ENCODE results near the gene EIF3F.

EIF3F gene

GRCh38 chr11:8008212-8008611, 21.1 kb downstream of the EIF3F start:
- no peak overlapping the region for H3K4me3 ChIP-seq (IDR thresholded peaks at IDR 0.05; ENCODE audit: insufficient read depth, low read depth, low read length)
- no peaks in the 10 kb centered on the region for H3K4me1 ChIP-seq (ENCODE audit: low read depth, poor library complexity, severe bottlenecking)
- TF ChIP-seq, protein P1, sequence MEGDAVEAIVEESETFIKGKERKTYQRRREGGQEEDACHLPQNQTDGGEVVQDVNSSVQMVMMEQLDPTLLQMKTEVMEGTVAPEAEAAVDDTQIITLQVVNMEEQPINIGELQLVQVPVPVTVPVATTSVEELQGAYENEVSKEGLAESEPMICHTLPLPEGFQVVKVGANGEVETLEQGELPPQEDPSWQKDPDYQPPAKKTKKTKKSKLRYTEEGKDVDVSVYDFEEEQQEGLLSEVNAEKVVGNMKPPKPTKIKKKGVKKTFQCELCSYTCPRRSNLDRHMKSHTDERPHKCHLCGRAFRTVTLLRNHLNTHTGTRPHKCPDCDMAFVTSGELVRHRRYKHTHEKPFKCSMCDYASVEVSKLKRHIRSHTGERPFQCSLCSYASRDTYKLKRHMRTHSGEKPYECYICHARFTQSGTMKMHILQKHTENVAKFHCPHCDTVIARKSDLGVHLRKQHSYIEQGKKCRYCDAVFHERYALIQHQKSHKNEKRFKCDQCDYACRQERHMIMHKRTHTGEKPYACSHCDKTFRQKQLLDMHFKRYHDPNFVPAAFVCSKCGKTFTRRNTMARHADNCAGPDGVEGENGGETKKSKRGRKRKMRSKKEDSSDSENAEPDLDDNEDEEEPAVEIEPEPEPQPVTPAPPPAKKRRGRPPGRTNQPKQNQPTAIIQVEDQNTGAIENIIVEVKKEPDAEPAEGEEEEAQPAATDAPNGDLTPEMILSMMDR (conservative IDR thresholded peaks at IDR 0.05; ENCODE audit: low read depth, low read length): no peak
- no peak overlapping the region for H2AFZ ChIP-seq (ENCODE audit: low read depth)
- no peaks in the 10 kb centered on the region for H4K20me1 ChIP-seq (ENCODE audit: insufficient read depth)
- no peak overlapping the region for H3K9ac ChIP-seq
- no peak overlapping the region for H3K27ac ChIP-seq
- no peaks in the 10 kb centered on the region for H3K36me3 ChIP-seq (ENCODE audit: insufficient read depth)
- H3K27me3 ChIP-seq (ENCODE audit: insufficient read depth, low read depth): no peaks in the 10 kb centered on the region
- no peak overlapping the region for H3K4me2 ChIP-seq
- no peaks in the 10 kb centered on the region for H3K79me2 ChIP-seq (ENCODE audit: insufficient read depth, low read depth)

- Histone ChIP-seq H4K20me1 (ENCODE audit: insufficient read depth) (no peaks in the 10 kb centered on the region), H3K4me1 (ENCODE audit: low read depth, poor library complexity, severe bottlenecking) (no peaks in the 10 kb centered on the region), H3K4me3 (IDR thresholded peaks at IDR 0.05; ENCODE audit: insufficient read depth, low read depth, low read length) (no peak overlapping the region), H3K79me2 (ENCODE audit: insufficient read depth, low read depth) (no peaks in the 10 kb centered on the region), H3K27me3 (ENCODE audit: insufficient read depth, low read depth) (no peaks in the 10 kb centered on the region), H3K36me3 (ENCODE audit: insufficient read depth) (no peaks in the 10 kb centered on the region), H3K27ac (no peak overlapping the region), H3K4me2 (no peak overlapping the region), H2AFZ (ENCODE audit: low read depth) (no peak overlapping the region), H3K9ac (no peak overlapping the region)
- TF ChIP-seq, protein P1 (conservative IDR thresholded peaks at IDR 0.05; ENCODE audit: low read depth, low read length): no peak
These were observed 22.7 kb downstream of the EIF3F start for GRCh38 chr11:8009856-8010255.

DNA sequence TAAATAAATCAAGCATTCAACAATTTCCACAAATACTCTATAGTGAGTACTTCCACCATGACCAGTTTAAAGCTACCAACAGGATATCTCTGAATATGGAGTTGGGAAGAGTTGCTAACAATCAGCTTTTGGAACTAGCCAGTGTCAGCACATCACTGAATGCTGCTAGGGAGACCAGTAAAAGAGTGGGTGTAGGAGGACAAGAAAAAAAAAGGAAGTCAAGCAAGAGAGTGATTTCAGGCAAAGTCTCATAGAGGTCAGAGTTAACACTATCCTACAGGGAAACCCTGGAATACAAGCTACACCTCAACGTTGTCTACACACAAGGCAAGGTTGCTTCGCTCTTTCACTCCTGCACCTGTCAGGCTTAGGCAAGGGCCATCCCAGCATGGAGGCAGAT, 24.2 kb downstream of the EIF3F start:
- TF ChIP-seq, protein P1 (conservative IDR thresholded peaks at IDR 0.05; ENCODE audit: low read depth, low read length): no peak
- Histone ChIP-seq H3K36me3 (ENCODE audit: insufficient read depth) (no peaks in the 10 kb centered on the region), H3K4me3 (IDR thresholded peaks at IDR 0.05; ENCODE audit: insufficient read depth, low read depth, low read length) (no peak overlapping the region), H2AFZ (ENCODE audit: low read depth) (no peak overlapping the region), H3K9ac (no peak overlapping the region), H3K27me3 (ENCODE audit: insufficient read depth, low read depth) (no peaks in the 10 kb centered on the region), H3K79me2 (ENCODE audit: insufficient read depth, low read depth) (no peaks in the 10 kb centered on the region), H4K20me1 (ENCODE audit: insufficient read depth) (no peaks in the 10 kb centered on the region), H3K4me2 (no peak overlapping the region), H3K4me1 (ENCODE audit: low read depth, poor library complexity, severe bottlenecking) (no peaks in the 10 kb centered on the region), H3K27ac (no peak overlapping the region)

DNA sequence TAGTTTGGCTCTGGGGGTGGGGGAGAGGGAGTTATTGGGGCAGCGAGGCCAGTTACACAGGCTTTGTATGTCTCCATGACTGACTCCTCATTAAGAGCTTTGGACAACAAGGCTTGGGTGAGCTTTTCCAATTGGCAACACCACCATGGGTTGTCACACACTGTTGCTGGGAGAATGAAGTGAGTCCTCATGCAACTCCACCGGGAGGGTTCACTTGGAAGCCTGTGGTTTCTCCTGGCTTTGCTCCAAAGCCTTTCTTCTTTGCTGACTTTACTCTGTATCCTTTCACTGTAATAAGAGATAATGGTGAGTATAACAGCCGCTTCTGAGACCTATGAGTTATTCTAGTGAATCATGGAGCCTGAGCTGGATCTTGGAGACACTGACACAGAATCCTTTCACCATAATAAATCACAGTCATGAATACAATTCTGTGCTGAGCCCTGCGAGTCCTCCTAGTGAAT, 24.9 kb downstream of the EIF3F start:
- no peak overlapping the region for H3K4me2 ChIP-seq
- H3K4me3 ChIP-seq (IDR thresholded peaks at IDR 0.05; ENCODE audit: insufficient read depth, low read depth, low read length): no peak overlapping the region
- H3K36me3 ChIP-seq (ENCODE audit: insufficient read depth): no peaks in the 10 kb centered on the region

More for the DNA sequence above, 24.9 kb downstream of the EIF3F start:
- Histone ChIP-seq H3K27ac (no peak overlapping the region), H4K20me1 (ENCODE audit: insufficient read depth) (no peaks in the 10 kb centered on the region), H3K4me1 (ENCODE audit: low read depth, poor library complexity, severe bottlenecking) (no peaks in the 10 kb centered on the region), H3K27me3 (ENCODE audit: insufficient read depth, low read depth) (no peaks in the 10 kb centered on the region), H3K79me2 (ENCODE audit: insufficient read depth, low read depth) (no peaks in the 10 kb centered on the region), H3K9ac (no peak overlapping the region), H2AFZ (ENCODE audit: low read depth) (no peak overlapping the region)
- TF ChIP-seq, protein P1 (conservative IDR thresholded peaks at IDR 0.05; ENCODE audit: low read depth, low read length): no peak

All from KMS-11 (cell line).